ENCODE measurements around the gene NEGR1. TPM values are rescaled to one million over a fixed set of nuclear protein-coding genes. Genes with fewer than 3 reads are reported as not detected.

NEGR1 gene
- total and polyA plus RNA-seq, 12 donors, result 2.3 to 18.3 (median 5.2) TPM

DNA sequence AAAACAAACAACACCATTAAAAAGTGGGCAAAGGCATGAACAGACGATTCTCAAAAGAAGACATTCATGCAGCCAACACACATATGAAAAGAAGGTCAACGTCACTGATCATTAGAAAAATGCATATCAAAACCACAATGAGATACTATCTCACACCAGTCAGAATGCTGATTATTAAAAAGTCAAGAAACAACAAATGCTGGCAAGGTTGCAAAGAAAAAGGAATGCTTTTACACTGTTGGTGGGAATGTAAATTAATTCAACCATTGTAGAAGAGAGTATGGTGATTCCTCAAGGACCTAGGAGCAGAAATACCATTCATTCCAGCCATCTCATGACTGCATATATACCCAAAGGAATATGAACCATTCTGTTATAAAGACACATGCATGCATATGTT, 419.6 kb downstream of the NEGR1 start:
- Histone ChIP-seq H3K27me3 (no peaks in the 10 kb centered on the region), H3K36me3 (no peaks in the 10 kb centered on the region), H3K4me1 (no peaks in the 10 kb centered on the region), H3K9me3 (peaks cover 0 to 5% (median 0%) of the 10 kb centered on the region in 11 donors), H3K4me3 (no peak overlapping the region), H3K27ac (no peak overlapping the region)
- TF ChIP-seq, protein P1, sequence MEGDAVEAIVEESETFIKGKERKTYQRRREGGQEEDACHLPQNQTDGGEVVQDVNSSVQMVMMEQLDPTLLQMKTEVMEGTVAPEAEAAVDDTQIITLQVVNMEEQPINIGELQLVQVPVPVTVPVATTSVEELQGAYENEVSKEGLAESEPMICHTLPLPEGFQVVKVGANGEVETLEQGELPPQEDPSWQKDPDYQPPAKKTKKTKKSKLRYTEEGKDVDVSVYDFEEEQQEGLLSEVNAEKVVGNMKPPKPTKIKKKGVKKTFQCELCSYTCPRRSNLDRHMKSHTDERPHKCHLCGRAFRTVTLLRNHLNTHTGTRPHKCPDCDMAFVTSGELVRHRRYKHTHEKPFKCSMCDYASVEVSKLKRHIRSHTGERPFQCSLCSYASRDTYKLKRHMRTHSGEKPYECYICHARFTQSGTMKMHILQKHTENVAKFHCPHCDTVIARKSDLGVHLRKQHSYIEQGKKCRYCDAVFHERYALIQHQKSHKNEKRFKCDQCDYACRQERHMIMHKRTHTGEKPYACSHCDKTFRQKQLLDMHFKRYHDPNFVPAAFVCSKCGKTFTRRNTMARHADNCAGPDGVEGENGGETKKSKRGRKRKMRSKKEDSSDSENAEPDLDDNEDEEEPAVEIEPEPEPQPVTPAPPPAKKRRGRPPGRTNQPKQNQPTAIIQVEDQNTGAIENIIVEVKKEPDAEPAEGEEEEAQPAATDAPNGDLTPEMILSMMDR (IDR thresholded peaks at IDR 0.05), result no peak
- DNase-seq, result no peak
- intact Hi-C loops (cut with DNase I), result no loop called here
- WGBS, 2 donors, result 67 to 76% methylated on average over 2 of the region's 2 CpGs
- no peak for ATAC-seq

GRCh38 chr1:71861022-71861421, 421.3 kb downstream of the NEGR1 start:
- Histone ChIP-seq H3K9me3 (peaks cover 0 to 5% (median 0%) of the 10 kb centered on the region in 11 donors), H3K4me1 (no peaks in the 10 kb centered on the region), H3K27ac (no peak overlapping the region), H3K4me3 (no peak overlapping the region), H3K27me3 (no peaks in the 10 kb centered on the region), H3K36me3 (no peaks in the 10 kb centered on the region)
- no peak for ATAC-seq
- intact Hi-C loops (cut with DNase I), result no loop called here
- TF ChIP-seq, protein P1 (IDR thresholded peaks at IDR 0.05), result no peak
- DNase-seq, result no peak

DNA sequence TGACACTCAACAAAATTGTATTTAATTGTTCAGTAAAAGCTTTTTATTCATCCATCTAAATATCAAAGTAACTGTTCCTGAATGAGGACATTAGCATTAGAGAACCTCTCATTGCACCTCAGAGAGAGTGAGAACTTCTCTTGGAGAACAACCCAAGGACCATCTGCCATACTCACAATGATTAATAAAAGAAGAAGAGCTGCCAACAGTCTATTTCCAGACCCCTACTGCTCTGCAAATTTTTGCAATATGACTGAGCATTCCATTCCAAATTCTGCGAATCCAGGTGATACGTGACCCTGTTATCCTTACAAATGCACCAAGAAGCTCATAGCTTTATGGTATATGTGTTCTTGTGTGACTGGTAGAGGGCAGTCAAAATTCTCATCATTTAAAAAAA, 422.5 kb downstream of the NEGR1 start:
- Histone ChIP-seq H3K4me1 (no peaks in the 10 kb centered on the region), H3K36me3 (no peaks in the 10 kb centered on the region), H3K9me3 (peaks cover 0 to under 1% (median 0%) of the 10 kb centered on the region in 11 donors), H3K4me3 (no peak overlapping the region), H3K27me3 (no peaks in the 10 kb centered on the region), H3K27ac (no peak overlapping the region)
- intact Hi-C loops (cut with DNase I), result loop anchor here in 2 of 10 donors (10.0 kb wide), 2 partner anchors 175 to 425 kb away; partner anchors contain the start of gene NEGR1 (in 1 of the 2)
- no peak for ATAC-seq
- no peak for DNase-seq
- TF ChIP-seq, protein P1 (IDR thresholded peaks at IDR 0.05), result no peak
- 89 to 95% methylated on average over 2 of the region's 2 CpGs for WGBS, 2 donors

DNA sequence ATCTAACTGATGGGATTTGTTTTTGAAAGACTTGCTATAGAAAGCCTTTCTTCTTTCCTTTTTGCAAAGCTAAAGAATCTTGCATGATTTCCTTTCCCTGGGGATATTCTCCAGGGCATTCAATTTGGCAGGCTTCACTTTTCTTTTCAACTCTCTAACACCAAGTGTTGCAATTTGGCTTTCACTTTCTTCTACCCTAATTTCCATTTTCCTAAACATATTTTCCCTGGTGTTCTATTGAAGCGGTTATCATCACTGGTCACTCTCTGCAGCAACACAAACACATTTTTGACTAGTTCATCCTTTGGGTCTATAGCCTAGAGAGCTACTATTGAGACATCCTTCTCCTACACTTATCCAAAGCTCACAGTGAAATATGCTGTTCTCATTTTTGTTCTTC, 424.5 kb downstream of the NEGR1 start:
- TF ChIP-seq, protein P1 (IDR thresholded peaks at IDR 0.05), result no peak

More for the DNA sequence above, 424.5 kb downstream of the NEGR1 start:
- WGBS, 2 donors, result 38 to 44% methylated on average over 1 of the region's 1 CpG
- Histone ChIP-seq H3K27me3 (no peaks in the 10 kb centered on the region), H3K27ac (no peak overlapping the region), H3K4me1 (no peaks in the 10 kb centered on the region), H3K4me3 (no peak overlapping the region), H3K36me3 (no peaks in the 10 kb centered on the region), H3K9me3 (no peaks in the 10 kb centered on the region)
- peak in 3 of 8 donors; percentile 35 to 42 (median 37) for ATAC-seq
- intact Hi-C loops (cut with DNase I), result loop anchor here in 2 of 10 donors (10.0 kb wide), 2 partner anchors 177 to 427 kb away; partner anchors contain the start of gene NEGR1 (in 1 of the 2)
- peak in 1 of 2 donors; percentile 10 for DNase-seq

All from heart right ventricle (tissue), 16 donors.